ENCODE results near the gene PODXL2.
A peak's percentile ranks its signal among the peaks of the same experiment; 100 is the strongest.
"Not testable (repeated sequence)": the region's sequence is repeated elsewhere in the genome, so short reads cannot be mapped to it uniquely, and the experiment has no call there.

Gene PODXL2

DNA sequence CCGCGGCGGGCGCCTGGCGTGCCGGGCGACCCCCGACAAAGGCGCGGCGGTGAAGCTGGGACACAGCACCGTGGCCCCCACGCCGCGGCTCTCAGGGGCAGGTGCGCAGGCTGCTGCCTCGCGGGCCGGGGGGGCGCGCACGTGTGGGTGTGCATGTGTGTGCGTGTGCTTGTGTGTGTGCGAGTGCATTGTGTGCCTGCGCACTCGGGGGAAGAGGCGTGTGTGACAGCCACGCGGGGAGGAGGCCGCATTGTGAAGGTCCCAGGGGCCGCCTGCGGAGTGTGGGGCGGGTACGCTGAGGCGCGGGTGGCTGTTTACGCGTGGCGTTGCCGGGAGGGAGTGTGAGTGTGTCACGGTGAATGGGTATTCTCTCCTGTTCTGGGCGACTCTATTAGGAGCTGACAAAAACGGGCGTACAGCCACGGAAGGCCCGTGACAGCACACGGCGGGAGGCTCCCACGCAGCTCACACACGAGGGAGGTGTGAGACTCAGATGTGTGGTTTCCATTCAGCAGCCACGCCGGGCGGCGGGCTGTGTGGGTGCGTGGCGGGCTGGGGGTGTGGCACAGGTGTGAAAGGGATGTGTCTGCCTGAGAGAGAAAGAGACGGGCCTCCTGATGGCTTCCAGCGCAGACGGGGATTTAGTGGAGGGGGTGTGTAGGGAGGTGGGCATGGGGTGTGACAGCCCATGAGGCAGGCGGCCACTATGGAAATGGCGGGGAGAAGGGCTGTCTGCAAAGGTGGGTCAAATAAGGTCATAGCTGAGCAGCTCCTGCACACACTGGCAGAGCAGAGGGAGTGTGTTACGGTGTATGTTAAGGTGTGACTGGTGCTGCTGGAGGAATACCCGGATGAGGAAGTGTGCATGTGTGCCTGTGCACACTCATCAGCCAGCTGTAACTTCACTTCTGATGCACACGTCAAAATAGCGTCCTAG is 750 bp downstream of the PODXL2 start:
- no peak for DNase-seq (ENCODE audit: low spot score)

DNA sequence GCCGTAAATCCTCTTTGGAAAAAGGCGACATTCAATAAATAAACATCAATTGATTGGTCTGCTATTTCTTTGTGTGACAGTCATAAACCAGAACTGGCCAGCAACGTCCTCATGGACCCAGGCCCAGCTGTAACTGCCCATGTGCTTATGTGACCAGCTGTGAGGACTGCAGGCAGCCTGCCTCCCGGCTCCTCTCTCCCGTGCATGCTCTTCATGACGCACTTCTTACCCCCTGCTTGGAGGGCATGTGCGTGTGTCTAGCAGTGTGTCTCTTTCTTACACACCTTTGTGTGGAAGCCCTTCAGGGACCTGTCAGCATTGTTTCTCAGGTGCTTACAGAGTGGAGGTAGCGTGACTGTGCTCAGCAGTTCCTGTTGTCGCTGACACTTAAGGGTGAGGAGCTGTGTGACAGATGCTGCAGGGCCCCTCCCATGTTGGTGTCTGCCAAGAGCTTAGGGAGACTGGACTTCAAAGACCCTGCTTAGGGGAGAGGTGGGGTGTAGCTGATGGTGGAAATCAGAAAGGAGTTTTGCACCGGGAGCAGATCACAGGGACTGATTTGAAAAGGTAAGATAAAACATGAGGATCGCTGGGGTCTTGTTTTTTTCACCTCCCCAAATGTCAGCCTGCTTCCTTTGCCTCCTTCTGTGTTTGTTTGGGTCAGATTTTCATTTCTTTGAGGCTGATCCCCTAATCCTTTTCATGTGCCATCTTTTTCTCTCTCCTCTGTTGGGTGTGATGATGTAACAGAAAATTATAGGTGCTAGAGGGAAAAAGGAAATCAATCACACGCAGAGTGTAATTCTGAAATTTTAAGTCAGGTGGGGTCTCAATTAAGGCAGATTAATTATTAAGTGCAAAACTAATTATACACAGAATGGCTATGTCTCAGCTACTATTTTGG is 2.1 kb downstream of the PODXL2 start:
- no peak for DNase-seq (ENCODE audit: low spot score)

DNA sequence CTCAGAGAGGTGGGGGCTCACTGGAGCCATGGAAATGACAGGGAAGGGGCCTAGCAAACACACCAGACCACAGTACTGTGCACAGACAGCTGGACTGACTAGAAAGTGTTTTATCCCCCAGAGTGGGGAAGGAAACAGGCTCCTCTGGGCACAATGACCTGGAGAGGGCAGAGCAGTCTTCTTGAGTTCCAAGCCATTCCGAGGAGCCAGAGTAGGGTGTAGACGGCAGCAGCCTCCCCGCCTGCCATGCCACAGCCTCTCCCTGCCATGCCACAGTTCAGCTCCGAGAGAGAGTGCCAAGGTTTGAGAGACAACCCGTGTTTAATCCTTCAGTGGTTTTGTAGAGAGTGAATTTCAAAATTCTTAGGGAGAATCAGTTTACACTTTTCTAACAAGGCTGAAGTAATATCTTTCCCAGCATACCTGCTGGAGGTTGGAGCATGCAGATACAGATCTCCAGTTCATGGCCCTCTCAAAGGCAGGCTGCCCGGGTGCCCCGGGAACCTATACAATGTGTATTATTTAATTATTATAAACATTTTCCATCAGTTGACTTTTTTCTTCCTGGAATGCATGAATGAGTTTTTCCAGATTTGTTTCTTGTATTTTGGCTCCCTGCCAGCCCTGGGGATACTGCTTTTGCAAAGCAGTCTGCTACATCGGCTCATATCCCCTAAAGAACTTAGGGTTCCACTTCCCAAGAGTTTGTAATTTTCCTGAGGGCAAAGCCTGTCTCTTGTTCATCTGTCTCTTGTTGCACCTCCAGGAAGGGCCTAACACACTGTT is 3.2 kb downstream of the PODXL2 start:
- no peak for DNase-seq (ENCODE audit: low spot score)

DNA sequence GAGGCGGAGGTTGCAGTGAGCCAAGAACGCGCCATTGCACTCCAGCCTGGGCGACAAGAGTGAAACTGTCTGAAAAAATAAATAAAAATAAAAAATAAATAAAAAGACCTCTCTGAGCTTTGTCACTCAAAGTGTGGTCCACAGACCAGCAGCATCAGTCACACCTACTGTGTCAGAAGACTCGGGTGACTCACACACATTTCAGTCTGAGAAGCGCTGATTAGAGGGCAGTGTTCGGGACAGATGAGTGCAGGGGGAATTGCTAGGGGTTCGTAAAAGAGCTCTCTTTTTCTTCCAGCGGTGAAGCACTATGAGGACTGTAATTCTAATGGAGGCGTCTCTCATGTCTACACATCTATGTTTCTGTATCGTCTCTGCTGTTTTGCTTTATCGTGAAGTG is 5.7 kb downstream of the PODXL2 start:
- DNase-seq (ENCODE audit: low spot score), result no peak

DNA sequence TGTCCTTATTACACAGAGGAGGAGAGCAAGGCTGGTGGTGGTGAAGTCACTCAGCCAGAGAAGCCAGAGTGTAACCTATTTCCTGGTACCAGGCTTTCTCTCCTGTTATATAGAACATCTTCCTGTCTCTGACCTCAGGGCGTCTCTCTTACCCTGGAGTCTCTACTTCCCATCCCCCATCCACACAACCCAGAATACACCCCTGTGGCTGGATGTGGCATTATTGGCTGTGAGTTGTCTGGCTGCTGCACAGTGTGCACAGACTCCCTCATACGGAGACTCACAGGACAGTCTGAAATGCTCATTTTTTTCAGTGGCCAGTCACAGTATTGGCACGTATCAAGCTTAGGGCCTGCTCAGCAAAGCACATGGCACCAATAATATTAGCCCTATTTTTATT is 8.6 kb downstream of the PODXL2 start:
- DNase-seq (ENCODE audit: low spot score), result no peak

DNA sequence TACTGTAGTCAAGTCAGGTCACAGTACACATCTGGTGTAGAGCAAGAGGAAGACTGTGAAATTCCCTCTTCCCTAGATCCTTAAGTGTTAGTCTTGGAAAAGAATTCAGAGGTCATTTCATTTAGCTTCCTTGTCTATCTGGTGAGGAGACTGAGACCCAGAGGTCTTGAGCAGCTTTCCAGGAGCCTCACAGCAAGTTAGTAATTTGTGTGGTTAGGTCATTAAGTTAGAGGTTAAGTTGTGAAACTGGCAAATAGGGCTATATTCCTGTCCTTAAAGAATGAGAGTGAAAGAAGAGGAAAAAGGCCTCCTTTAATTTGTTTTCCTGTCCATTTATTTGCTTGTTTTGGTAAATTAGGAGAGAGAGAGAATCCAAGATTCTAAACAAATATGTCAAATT is 9.0 kb downstream of the PODXL2 start:
- no peak for DNase-seq (ENCODE audit: low spot score)

DNA sequence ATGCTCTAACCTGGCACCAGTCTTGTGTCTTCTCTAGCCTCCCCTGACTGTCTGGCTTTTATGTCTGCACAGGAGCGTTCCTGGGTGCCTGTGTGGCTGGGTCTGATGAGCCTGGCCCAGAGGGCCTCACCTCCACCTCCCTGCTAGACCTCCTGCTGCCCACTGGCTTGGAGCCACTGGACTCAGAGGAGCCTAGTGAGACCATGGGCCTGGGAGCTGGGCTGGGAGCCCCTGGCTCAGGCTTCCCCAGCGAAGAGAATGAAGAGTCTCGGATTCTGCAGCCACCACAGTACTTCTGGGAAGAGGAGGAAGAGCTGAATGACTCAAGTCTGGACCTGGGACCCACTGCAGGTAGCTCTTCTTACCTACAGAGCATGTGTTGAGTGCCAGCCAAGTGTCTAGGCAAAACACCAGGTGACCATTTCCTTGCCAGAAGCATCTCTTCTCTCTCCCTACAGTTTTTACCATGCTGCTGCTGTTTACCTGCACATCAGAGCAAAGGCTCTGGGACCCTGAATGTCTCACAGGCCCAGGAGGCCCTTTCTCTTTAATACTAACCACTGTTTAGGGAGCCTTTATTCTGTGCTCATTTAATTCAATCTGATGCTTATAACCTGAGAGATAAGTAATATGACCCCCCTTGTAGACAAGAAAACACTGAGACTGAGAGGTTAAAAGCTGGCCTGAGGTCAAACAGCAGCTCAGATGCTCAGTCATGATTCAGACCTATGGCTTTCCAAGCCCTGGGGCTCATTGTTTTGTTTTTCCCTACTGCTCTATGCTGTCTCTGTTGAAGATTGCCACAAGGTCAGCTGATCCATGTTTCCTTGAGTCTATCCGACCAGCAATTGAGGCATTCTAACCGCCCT is 10.4 kb downstream of the PODXL2 start:
- DNase-seq (ENCODE audit: low spot score), result no peak

DNA sequence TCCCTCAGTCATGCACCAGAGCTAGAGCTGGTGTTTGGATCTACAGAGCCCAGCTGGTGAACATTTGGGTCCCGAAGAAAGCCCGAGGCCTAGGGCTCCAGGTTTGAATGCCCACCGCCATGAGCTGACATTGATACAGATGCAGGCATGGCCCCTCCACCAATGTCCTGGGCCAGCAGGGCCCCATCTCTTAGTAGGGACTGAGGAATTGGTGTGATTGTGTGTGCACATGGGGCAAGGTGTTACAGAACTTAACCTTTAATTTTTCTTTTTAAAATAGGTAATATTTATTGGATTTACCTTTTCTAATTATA is 11.0 kb downstream of the PODXL2 start:
- no peak for DNase-seq (ENCODE audit: low spot score)

DNA sequence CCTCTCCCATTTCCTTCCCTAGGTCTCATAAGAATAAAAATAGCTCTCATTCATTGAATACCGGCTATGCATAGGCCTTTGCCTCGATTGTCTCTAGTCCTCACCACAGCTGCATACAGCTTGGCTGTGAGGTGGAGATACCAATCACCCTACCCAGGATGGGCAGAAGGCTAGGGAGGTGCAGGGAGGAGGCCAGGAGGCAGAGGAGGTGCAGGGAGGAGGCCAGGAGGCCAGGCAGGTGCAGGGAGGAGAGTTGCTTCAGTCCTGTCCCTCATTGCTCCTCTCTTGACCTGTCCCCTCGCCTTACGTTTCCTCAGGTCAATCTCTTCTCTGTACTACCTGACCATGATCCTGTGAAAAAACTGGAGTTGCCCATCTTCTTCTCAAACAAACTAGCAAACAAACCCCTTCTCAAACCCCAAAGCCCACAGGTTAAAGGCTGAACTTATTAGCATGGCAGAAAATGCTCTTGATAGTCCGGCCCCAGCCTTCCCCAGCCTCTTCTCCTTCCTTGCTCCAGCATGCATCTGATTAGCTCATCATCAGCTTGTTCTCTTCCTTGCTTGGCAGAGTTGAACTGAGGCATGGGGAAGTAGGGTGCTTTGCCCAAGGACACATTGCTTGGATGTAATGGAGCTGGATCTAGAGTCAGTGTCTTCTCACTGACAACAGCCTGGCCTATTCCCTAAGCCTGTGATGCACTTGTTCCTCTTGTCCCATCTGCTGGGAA is 15.8 kb downstream of the PODXL2 start:
- DNase-seq (ENCODE audit: low spot score), result no peak

DNA sequence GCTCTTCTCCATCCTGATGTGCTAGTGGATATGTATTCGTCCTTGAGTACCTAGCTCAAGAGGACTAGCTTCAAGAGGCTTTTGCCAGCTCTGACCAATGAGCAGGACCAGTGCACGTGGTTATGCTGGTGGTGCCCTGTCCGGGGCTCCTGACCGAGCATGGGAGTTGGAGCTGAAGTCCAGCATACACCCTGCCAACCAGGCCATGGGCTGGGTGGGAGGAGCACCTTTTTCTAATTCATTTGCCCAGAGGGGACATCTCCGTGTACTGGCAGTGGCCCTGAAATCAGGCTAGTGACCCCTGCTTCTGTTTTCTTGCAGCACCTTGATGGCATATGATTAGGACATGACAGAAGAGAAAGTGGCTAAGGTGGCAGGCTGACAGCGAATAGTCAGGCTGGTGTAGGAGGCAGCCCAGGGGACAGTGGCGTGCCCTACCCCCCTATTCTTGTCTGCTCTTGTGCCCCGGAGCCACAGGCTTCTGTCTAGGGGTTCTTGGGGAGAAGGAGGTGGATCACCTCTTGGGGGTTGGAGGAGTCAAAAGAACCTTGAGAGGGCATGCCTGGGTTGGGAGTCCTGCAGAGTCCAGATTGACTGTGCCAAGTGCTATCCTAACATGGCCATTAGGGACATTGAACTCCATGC is 16.5 kb downstream of the PODXL2 start:
- DNase-seq (ENCODE audit: low spot score), result no peak

DNA sequence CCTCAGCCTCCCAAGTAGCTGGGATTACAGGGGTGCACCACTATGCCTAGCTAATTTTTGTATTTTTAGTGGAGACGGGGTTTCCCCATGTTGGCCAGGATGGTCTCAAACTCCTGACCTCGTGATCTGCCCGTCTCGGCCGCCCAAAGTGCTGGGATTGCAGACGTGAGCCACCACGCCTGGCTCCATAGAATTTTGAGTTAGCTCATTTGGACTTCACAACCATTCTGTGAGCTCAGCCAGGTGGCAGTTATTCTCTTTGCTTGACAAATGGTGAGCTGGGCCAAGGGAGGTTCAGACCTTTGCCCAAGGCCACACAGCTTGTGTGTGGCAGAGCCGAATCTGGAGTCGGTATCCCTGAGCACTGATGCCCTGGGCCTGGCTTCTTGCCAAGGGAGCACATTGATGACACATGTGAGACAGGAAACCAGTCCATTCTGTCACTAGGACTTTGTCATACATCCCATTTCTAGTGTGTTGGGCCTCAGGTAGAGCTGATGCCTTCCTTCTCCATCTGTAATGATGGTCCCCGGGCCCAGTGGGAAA is 17.6 kb downstream of the PODXL2 start:
- no peak for DNase-seq (ENCODE audit: low spot score)

DNA sequence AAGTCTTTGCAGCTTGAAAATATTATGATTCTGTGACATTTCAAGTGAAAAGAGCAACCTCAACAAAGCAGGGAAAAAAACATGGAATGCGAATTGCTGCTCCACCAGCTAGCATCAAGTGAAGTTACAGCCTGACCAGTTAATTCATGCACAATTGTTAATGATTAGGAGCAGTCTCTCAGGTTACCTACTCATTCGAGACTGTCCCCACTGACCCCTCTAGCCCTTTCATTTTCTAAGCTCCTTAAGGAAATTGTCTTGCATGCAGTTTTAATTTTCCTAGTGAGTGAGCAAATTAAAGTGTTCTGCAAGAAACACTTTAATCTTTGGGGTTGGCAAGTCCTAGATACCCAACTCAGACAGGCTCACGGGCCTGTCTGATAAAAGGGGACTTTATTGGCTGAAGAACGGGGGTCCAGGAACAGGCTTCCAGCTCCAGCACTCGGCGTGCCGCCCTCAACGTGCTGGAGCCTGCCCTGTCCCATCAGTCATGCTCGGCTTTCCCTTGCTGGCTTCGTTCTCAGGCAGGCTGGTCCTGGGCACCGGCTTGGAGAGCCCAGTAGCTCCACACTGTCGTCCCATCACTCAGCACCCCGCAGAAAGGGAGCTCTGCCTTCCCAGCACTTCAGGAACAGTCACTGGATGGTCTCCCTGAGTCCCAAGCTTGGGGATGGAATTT is 18.3 kb downstream of the PODXL2 start:
- no peak for DNase-seq (ENCODE audit: low spot score)

DNA sequence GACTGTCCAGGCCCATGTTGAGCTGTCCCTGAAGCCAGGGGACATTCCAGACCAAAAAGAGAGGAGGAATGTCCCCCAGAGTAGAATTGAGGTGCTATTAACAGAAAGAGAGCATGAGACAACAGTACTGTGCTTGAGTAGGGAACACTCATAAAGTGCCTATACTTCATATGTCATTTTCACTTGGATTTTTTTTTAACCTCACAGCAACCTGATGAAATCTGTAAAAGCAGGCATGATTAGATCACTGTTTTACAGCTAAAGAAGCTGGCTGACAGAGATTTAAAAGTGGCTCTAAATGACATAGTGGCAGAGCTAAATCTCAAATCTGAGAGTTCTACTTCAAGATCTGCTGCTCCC is 18.8 kb downstream of the PODXL2 start:
- no peak for DNase-seq (ENCODE audit: low spot score)

DNA sequence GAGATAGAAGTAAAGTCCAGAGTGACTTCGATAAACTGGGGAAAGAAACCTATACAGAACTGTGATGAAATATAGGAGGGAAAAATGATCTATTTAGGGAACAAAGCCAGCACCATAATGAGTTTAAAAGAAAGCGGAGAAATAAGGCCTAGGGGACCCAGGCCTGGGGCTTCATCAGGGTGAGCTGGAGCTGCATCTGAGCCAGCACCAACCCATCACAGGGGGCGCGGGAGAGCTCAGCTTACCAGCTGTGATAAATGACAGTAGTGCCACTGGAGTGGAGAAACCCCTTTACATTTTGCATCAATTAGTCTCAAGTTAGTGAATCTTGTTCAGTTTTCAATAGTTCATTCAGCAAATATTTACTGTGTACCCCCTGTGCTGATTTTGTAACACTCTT is 21.3 kb downstream of the PODXL2 start:
- DNase-seq (ENCODE audit: low spot score), result no peak

DNA sequence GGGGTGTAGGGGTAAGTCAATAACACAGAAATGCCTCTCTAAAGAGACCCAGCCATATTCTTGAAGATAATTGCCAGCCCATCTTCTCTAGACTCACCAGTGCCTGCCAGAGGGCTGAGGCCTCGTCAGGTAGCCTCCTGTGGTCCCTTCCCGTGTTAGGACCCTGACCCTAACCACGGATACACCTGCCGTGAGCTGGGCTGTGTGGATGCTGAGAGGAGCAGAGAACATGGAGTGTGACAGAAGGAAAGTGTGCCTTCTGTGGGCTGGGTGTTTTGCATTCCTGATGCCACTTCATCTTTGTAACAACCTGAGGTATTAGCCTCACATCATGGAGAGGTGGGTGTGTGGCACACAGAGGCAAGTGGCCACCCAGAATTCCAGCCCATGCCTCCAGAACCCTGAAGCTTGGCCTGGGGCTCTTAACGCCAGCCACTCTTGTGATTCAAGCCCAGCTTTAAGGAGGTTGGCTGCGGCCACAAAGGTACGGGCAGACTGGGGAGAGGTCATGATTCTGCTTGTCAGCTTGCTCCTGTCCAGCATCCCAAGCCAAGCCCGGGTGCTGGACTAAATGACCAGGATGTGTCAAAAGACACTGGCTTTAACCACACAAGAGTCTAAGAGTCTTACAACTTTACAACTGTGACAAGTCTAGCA is 22.7 kb downstream of the PODXL2 start:
- DNase-seq (ENCODE audit: low spot score), result no peak

DNA sequence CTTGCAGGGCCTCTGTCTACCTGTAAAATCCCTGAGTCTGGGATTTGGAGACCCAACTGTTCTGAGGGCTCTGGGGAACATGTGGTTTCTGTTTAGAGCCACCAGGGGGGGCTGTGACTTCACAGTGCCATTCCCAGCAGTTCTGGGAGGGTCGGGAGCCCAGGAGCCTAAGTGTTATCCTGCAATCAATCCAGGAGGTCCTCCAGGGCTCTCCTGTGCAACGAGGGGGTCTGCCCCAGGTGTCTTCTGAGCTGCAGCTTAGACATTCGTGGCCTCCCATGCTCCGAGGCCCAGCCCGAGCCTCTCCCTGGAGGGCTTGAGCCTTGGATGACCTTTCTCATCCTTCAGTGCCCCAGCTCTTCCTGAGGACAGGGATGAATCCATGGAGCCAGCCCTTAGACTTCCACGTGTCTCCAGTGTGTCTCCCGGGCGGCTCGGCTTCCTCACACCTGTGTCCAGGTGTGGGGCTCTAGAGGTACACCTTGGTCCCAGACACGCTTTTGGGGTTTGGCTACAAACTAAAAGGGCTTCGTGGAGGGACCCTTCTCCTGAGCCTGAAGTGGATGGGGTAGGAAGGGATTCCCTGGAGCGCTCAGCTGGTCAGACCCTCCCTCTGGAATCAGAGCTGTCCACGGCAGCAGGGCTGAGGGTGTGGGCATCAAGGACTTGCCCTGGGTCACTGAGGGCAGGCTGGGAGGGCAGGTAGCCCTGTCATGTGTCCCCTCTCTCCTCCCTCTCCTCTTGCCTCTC is 23.4 kb downstream of the PODXL2 start:
- DNase-seq (ENCODE audit: low spot score), result peak; percentile 62

DNA sequence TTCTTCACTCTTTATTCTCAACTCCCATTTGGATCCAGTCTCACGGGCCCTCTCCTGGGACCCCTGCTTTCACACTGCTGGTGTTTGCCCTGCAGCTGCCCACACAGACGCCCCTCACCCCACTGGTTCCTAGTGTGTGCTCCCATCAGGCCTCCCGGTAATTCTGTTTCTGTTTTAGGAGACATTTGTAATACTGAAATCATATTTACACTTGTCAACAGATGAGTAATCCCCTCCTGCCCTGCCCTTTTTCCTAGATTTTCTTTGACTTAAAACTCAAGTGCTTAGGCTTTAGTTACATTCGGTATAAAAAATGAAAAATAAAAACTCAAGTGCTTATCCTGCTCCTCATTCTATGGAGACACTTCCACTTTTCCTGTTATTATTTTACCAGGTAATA is 25.4 kb downstream of the PODXL2 start:
- DNase-seq (ENCODE audit: low spot score), result no peak

DNA sequence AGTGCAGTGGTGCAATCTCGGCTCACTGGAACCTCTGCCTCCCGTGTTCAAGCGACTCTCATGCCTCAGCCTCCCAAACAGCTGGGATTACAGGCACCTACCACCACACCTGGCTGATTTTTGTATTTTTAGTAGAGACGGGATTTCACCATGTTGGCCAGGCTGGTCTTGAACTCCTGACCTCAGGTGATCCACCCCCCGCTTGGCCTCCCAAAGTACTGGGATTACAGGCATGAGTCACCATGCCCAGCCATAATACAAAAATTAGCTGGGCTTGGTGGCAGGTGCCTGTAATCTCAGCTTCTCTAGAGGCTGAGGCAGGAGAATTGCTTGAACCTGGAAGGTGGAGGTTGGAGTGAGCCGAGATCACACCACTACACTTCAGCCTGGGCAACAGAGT is 26.0 kb downstream of the PODXL2 start:
- DNase-seq (ENCODE audit: low spot score), result not testable (repeated sequence)
